Esophagus (tissue), 2 donors: ENCODE measurements around the gene ADAMTS5. TPM values are rescaled to one million over a fixed set of nuclear protein-coding genes. Genes with fewer than 3 reads are reported as not detected.

ENCODE experiments used
- H3K27ac ChIP-seq, 2 donors: one replicate each; pipeline ENCODE4 v1.5.1; 2013; ENCODE audit warnings: low read depth in 2 of 2, mild to moderate bottlenecking in 2 of 2, inconsistent platforms in 1 of 2, low read length in 1 of 2, moderate library complexity in 1 of 2
- H3K27me3 ChIP-seq, 2 donors: one replicate each; pipeline ENCODE4 v1.6.1; 2013; ENCODE audit warnings: low read length in 2 of 2, control low read depth in 1 of 2, mild to moderate bottlenecking in 1 of 2; ENCODE audit not compliant: insufficient read depth in 2 of 2, control insufficient read depth in 1 of 2
- H3K36me3 ChIP-seq, 2 donors: one replicate each; pipeline ENCODE4 v1.6.1; 2013; ENCODE audit warnings: low read length in 1 of 2; ENCODE audit not compliant: control insufficient read depth in 2 of 2, insufficient read depth in 2 of 2
- H3K4me1 ChIP-seq, 2 donors: one replicate each; pipeline ENCODE4 v1.6.1; 2013; ENCODE audit warnings: low read length in 1 of 2; ENCODE audit not compliant: control insufficient read depth in 2 of 2, insufficient read depth in 2 of 2
- H3K4me3 ChIP-seq, 2 donors: one replicate each; pipeline ENCODE4 v1.5.1; 2013; ENCODE audit warnings: low read length in 2 of 2, mild to moderate bottlenecking in 2 of 2, low read depth in 1 of 2, moderate library complexity in 1 of 2
- H3K9me3 ChIP-seq, 2 donors: one replicate each; pipeline ENCODE4 v1.6.1; 2013; ENCODE audit warnings: mild to moderate bottlenecking in 2 of 2, low read depth in 1 of 2, low read length in 1 of 2, moderate library complexity in 1 of 2; ENCODE audit not compliant: control insufficient read depth in 2 of 2, insufficient read depth in 1 of 2
- WGBS, 2 donors: extraction: QIAGEN DNeasy Blood & Tissue Kit; methylation state at CpG; one replicate each; pipeline ENCODE4 v1.1.7; 2013; 5-methylcytosine and 5-hydroxymethylcytosine counted together
- polyA plus RNA-seq, 2 donors: library from polyadenylated mRNA; stranded (reverse); fragments of 200-250 nt; gene quantifications; one replicate each; pipeline ENCODE4 v1.2.3, GENCODE V29; 2013
- donor health status: healthy with polysubstance abuse.
- donor health status: Bipolar disorder and iron deficiency.

ADAMTS5 gene
- polyA plus RNA-seq, 2 donors = 0.41 to 0.60 TPM

GRCh38 chr21:26952374-26953066 lies 14.4 kb downstream of the ADAMTS5 start:
- H3K36me3 ChIP-seq = no peaks in the 10 kb centered on the region
- H3K4me1 ChIP-seq = no peaks in the 10 kb centered on the region
- 54 to 64% methylated on average over 9 of the region's 9 CpGs for WGBS, 2 donors
- H3K4me3 ChIP-seq = no peak overlapping the region
- H3K9me3 ChIP-seq = no peaks in the 10 kb centered on the region
- no peaks in the 10 kb centered on the region for H3K27me3 ChIP-seq
- peak overlapping the region in 1 of 2 donors; percentile 3 for H3K27ac ChIP-seq

GRCh38 chr21:26949830-26950229 lies 17.1 kb downstream of the ADAMTS5 start:
- H3K27ac ChIP-seq = no peak overlapping the region
- no peaks in the 10 kb centered on the region for H3K4me1 ChIP-seq
- H3K4me3 ChIP-seq = no peak overlapping the region
- 72 to 73% methylated on average over 4 of the region's 4 CpGs for WGBS, 2 donors
- H3K9me3 ChIP-seq = no peaks in the 10 kb centered on the region
- H3K36me3 ChIP-seq = no peaks in the 10 kb centered on the region
- H3K27me3 ChIP-seq = no peaks in the 10 kb centered on the region

- no peak overlapping the region for H3K4me3 ChIP-seq
- no peaks in the 10 kb centered on the region for H3K9me3 ChIP-seq
- WGBS, 2 donors = 60 to 64% methylated on average over 2 of the region's 2 CpGs
- H3K36me3 ChIP-seq = no peaks in the 10 kb centered on the region
- no peak overlapping the region for H3K27ac ChIP-seq
- H3K4me1 ChIP-seq = no peaks in the 10 kb centered on the region
- H3K27me3 ChIP-seq = no peaks in the 10 kb centered on the region
These were observed 18.7 kb downstream of the ADAMTS5 start for GRCh38 chr21:26948194-26948593.

- H3K27ac ChIP-seq = no peak overlapping the region
These were observed 20.0 kb downstream of the ADAMTS5 start for GRCh38 chr21:26946744-26947446.

GRCh38 chr21:26945916-26946675 lies 20.8 kb downstream of the ADAMTS5 start:
- Histone ChIP-seq H3K36me3 (no peaks in the 10 kb centered on the region), H3K9me3 (no peaks in the 10 kb centered on the region), H3K4me3 (no peak overlapping the region), H3K27me3 (no peaks in the 10 kb centered on the region), H3K4me1 (no peaks in the 10 kb centered on the region), H3K27ac (peak overlapping the region in 1 of 2 donors; percentile 17)
- 64 to 66% methylated on average over 13 of the region's 13 CpGs for WGBS, 2 donors

More at GRCh38 chr21:26946744-26947446, 20.0 kb downstream of the ADAMTS5 start:
- H3K9me3 ChIP-seq = no peaks in the 10 kb centered on the region
- no peaks in the 10 kb centered on the region for H3K27me3 ChIP-seq
- no peaks in the 10 kb centered on the region for H3K36me3 ChIP-seq
- no peak overlapping the region for H3K4me3 ChIP-seq
- no peaks in the 10 kb centered on the region for H3K4me1 ChIP-seq
- WGBS, 2 donors = 63 to 67% methylated on average over 6 of the region's 6 CpGs

GRCh38 chr21:26943921-26944320 lies 23.0 kb downstream of the ADAMTS5 start:
- Histone ChIP-seq H3K4me1 (no peaks in the 10 kb centered on the region), H3K36me3 (no peaks in the 10 kb centered on the region), H3K9me3 (no peaks in the 10 kb centered on the region), H3K27me3 (no peaks in the 10 kb centered on the region), H3K4me3 (no peak overlapping the region), H3K27ac (no peak overlapping the region)
- WGBS, 2 donors = 64 to 74% methylated on average over 2 of the region's 2 CpGs

- WGBS, 2 donors = 71 to 73% methylated on average over 1 of the region's 1 CpG
- no peaks in the 10 kb centered on the region for H3K27me3 ChIP-seq
- no peak overlapping the region for H3K27ac ChIP-seq
- no peak overlapping the region for H3K4me3 ChIP-seq
- H3K36me3 ChIP-seq = no peaks in the 10 kb centered on the region
- no peaks in the 10 kb centered on the region for H3K4me1 ChIP-seq
- H3K9me3 ChIP-seq = no peaks in the 10 kb centered on the region
These were observed 25.5 kb downstream of the ADAMTS5 start for GRCh38 chr21:26941421-26941820.

GRCh38 chr21:26939601-26940111 lies 27.2 kb downstream of the ADAMTS5 start:
- no peaks in the 10 kb centered on the region for H3K36me3 ChIP-seq

GRCh38 chr21:26936641-26937040 lies 30.2 kb downstream of the ADAMTS5 start:
- 48 to 66% methylated on average over 5 of the region's 5 CpGs for WGBS, 2 donors
- Histone ChIP-seq H3K9me3 (no peaks in the 10 kb centered on the region), H3K4me1 (no peaks in the 10 kb centered on the region), H3K36me3 (no peaks in the 10 kb centered on the region), H3K27ac (no peak overlapping the region), H3K27me3 (no peaks in the 10 kb centered on the region), H3K4me3 (no peak overlapping the region)

More at GRCh38 chr21:26939601-26940111, 27.2 kb downstream of the ADAMTS5 start:
- WGBS, 2 donors = 55 to 56% methylated on average over 2 of the region's 2 CpGs
- Histone ChIP-seq H3K4me1 (no peaks in the 10 kb centered on the region), H3K27ac (no peak overlapping the region), H3K9me3 (no peaks in the 10 kb centered on the region), H3K27me3 (no peaks in the 10 kb centered on the region), H3K4me3 (no peak overlapping the region)
